Colon (tissue), 2 donors: ENCODE measurements around the gene GPS1.
"Not testable (repeated sequence)": the region's sequence is repeated elsewhere in the genome, so short reads cannot be mapped to it uniquely, and the experiment has no call there.

Source experiments
- FAIRE-seq: peaks from 2 replicates; lab custom pipeline; 2012; peaks lifted over from hg19 to GRCh38; lab: Jason Lieb, UNC
- donor health status: control.
- donor health status: control.

Gene GPS1

GRCh38 chr17:82028966-82029365 lies 22.7 kb upstream of the GPS1 start:
- no peak for FAIRE-seq

- FAIRE-seq = no peak
These were observed 22.3 kb upstream of the GPS1 start for GRCh38 chr17:82029391-82029790.

GRCh38 chr17:82029990-82030469 lies 21.7 kb upstream of the GPS1 start:
- FAIRE-seq = no peak

GRCh38 chr17:82030470-82031302 lies 21.0 kb upstream of the GPS1 start:
- FAIRE-seq = no peak

GRCh38 chr17:82031303-82031884 lies 20.3 kb upstream of the GPS1 start, which contains the start of gene RAC3:
Gene RAC3 (plus strand): TSS chr17:82031678. CDS start chr17:82031762, 84 bp downstream.
- no peak for FAIRE-seq

- FAIRE-seq = no peak
These were observed 19.6 kb upstream of the GPS1 start for GRCh38 chr17:82031885-82032627.

- FAIRE-seq = no peak
These were observed 18.2 kb upstream of the GPS1 start for GRCh38 chr17:82033359-82034085.

- FAIRE-seq = no peak
These were observed 17.2 kb upstream of the GPS1 start for GRCh38 chr17:82034371-82035011.

GRCh38 chr17:82035488-82035887 lies 16.2 kb upstream of the GPS1 start:
- FAIRE-seq = no peak

GRCh38 chr17:82035956-82036633 lies 15.6 kb upstream of the GPS1 start:
- no peak for FAIRE-seq

GRCh38 chr17:82036634-82037091 lies 15.0 kb upstream of the GPS1 start:
- FAIRE-seq = no peak

- peak; percentile 33 for FAIRE-seq
These were observed 14.4 kb upstream of the GPS1 start, which contains the start of gene DCXR for GRCh38 chr17:82037092-82037888. Gene DCXR (minus strand): TSS chr17:82037697. CDS start chr17:82037682, 15 bp downstream.

- FAIRE-seq = no peak
These were observed 13.9 kb upstream of the GPS1 start for GRCh38 chr17:82037889-82038195.

- FAIRE-seq = not testable (repeated sequence)
These were observed 12.8 kb upstream of the GPS1 start for GRCh38 chr17:82038796-82039409.

- FAIRE-seq = no peak
These were observed 11.9 kb upstream of the GPS1 start for GRCh38 chr17:82039695-82040299.

GRCh38 chr17:82041144-82041814 lies 10.4 kb upstream of the GPS1 start:
- no peak for FAIRE-seq

- FAIRE-seq = no peak
These were observed 9.0 kb upstream of the GPS1 start for GRCh38 chr17:82042649-82043048.

- no peak for FAIRE-seq
These were observed 8.2 kb upstream of the GPS1 start for GRCh38 chr17:82043507-82043906.
